H1 (cell line): Measurements from ENCODE around the gene ASB3. TPM values are rescaled to one million over a fixed set of nuclear protein-coding genes. Genes with fewer than 3 reads are reported as not detected.

Experiments
- CTCF ChIA-PET: fragments of 300-600 bp; sonication (Branson Sonifier 250); formaldehyde crosslinking; loops from one replicate; lab custom pipeline; 2021; ENCODE audit not compliant: partially characterized antibody; lab: Charles Lee
- POLR2A ChIA-PET: fragments of 300-600 bp; sonication (Branson Sonifier 250); formaldehyde crosslinking; loops from one replicate; lab custom pipeline; 2021; ENCODE audit warnings: inconsistent platforms; ENCODE audit not compliant: partially characterized antibody; lab: Charles Lee
- DNase-seq, 2 experiments: peaks; one replicate each; pipeline versions ENCODE4 v3.0.0 to v3.0.0-alpha.2; 2010 to 2022; ENCODE audit warnings: low spot score in 2 of 2, low read depth in 1 of 2, mixed read lengths in 1 of 2
- FAIRE-seq: peaks from 2 replicates; lab custom pipeline; 2011; peaks lifted over from hg19 to GRCh38; lab: Jason Lieb, UNC
- H2AFZ ChIP-seq: 2 replicates; pipeline ENCODE4 v1.8.1; 2012; ENCODE audit warnings: low read length, inconsistent platforms
- H2AK5ac ChIP-seq: 2 replicates; pipeline ENCODE4 v1.6.1; 2013; ENCODE audit warnings: low read depth, low read length
- H2BK120ac ChIP-seq: replicated peaks from 2 replicates; pipeline ENCODE3; 2013; ENCODE audit warnings: low read depth, low read length, inconsistent platforms
- H2BK12ac ChIP-seq: 2 replicates; pipeline ENCODE4 v1.6.1; 2013; ENCODE audit warnings: low read depth, low read length
- H2BK15ac ChIP-seq: 2 replicates; pipeline ENCODE4 v1.6.1; 2013; ENCODE audit warnings: low read length
- H2BK20ac ChIP-seq: 2 replicates; pipeline ENCODE4 v1.6.1; 2013; ENCODE audit warnings: low read length
- H2BK5ac ChIP-seq: 2 replicates; pipeline ENCODE4 v1.6.1; 2013; ENCODE audit warnings: low read depth, low read length
- H3K14ac ChIP-seq: 2 replicates; pipeline ENCODE4 v1.6.1; 2013; ENCODE audit warnings: inconsistent platforms; ENCODE audit not compliant: insufficient read length
- H3K18ac ChIP-seq: 2 replicates; pipeline ENCODE4 v1.6.1; 2013; ENCODE audit warnings: low read length; ENCODE audit errors: extremely low read depth
- H3K23ac ChIP-seq: 2 replicates; pipeline ENCODE4 v1.6.1; 2013; ENCODE audit warnings: inconsistent platforms; ENCODE audit not compliant: insufficient read length
- H3K23me2 ChIP-seq: 2 replicates; pipeline ENCODE4 v1.6.1; 2013; ENCODE audit warnings: low read depth, low read length
- H3K27ac ChIP-seq: 2 replicates; pipeline ENCODE4 v1.6.1; 2011; ENCODE audit warnings: low read depth, low read length, inconsistent platforms
- H3K27me3 ChIP-seq, 4 experiments: replicated peaks in 1 of 4; 1 replicate in 1 of 4; 2 replicates in 3 of 4; pipeline versions ENCODE4 v1.6.1 to v1.8.1; 2011 to 2013; ENCODE audit warnings: low read length in 3 of 4, mild to moderate bottlenecking in 3 of 4, inconsistent platforms in 2 of 4, mixed read lengths in 2 of 4, moderate library complexity in 1 of 4; ENCODE audit not compliant: control insufficient read depth in 3 of 4, insufficient read depth in 3 of 4; ENCODE audit errors: extremely low read depth in 1 of 4
- H3K36me3 ChIP-seq, 4 experiments: 2 replicates each; pipeline versions ENCODE4 v1.6.1 to v1.8.1; 2011 to 2013; ENCODE audit warnings: mild to moderate bottlenecking in 4 of 4, low read length in 3 of 4, moderate library complexity in 2 of 4, control low read depth in 1 of 4, inconsistent platforms in 1 of 4; ENCODE audit not compliant: insufficient read depth in 4 of 4, control insufficient read depth in 2 of 4
- H3K4ac ChIP-seq: replicated peaks from 2 replicates; pipeline ENCODE3; 2013; ENCODE audit warnings: low read length, low read depth, mixed read lengths, inconsistent platforms; ENCODE audit not compliant: insufficient read length
- H3K4me1 ChIP-seq, 4 experiments: replicated peaks in 1 of 4; 1 replicate in 1 of 4; 2 replicates in 3 of 4; pipeline versions ENCODE4 v1.6.1 to v1.8.1; 2011 to 2013; ENCODE audit warnings: low read length in 3 of 4, inconsistent platforms in 2 of 4, mixed read lengths in 1 of 4; ENCODE audit not compliant: insufficient read depth in 4 of 4, control insufficient read depth in 3 of 4
- H3K4me2 ChIP-seq, 2 experiments: 2 replicates each; pipeline versions ENCODE4 v1.6.1 to v1.8.1; 2011 to 2013; ENCODE audit warnings: low read depth in 2 of 2, low read length in 2 of 2, control low read depth in 1 of 2, inconsistent platforms in 1 of 2, mild to moderate bottlenecking in 1 of 2; ENCODE audit not compliant: insufficient read depth in 1 of 2
- H3K4me3 ChIP-seq, 4 experiments: fragments of 200-600, 300-600 bp in 1 of 4; sonication (generic), shearing (Covaris generic), sonication (Bioruptor Twin) in 1 of 4; 2 replicates each; pipeline versions ENCODE4 v1.5.1 to v1.8.1; 2011 to 2016; ENCODE audit warnings: low read length in 4 of 4, low read depth in 3 of 4, control low read depth in 2 of 4, inconsistent platforms in 2 of 4, mild to moderate bottlenecking in 2 of 4, mixed read lengths in 1 of 4, moderate library complexity in 1 of 4; ENCODE audit not compliant: insufficient read depth in 2 of 4; ENCODE audit errors: extremely low read depth in 1 of 4
- H3K56ac ChIP-seq: replicated peaks from 2 replicates; pipeline ENCODE3; 2013; ENCODE audit warnings: low read depth, mild to moderate bottlenecking, mixed read lengths, low read length, inconsistent platforms; ENCODE audit not compliant: insufficient read length
- H3K79me1 ChIP-seq: 2 replicates; pipeline ENCODE4 v1.6.1; 2013; ENCODE audit warnings: low read depth, low read length, control low read depth
- H3K79me2 ChIP-seq, 2 experiments: 2 replicates each; pipeline versions ENCODE4 v1.6.1 to v1.8.1; 2012 to 2013; ENCODE audit warnings: low read length in 2 of 2, mild to moderate bottlenecking in 2 of 2, inconsistent platforms in 1 of 2; ENCODE audit not compliant: insufficient read depth in 2 of 2, control insufficient read depth in 1 of 2
- H3K9ac ChIP-seq, 4 experiments: replicated peaks in 1 of 4; 1 replicate in 1 of 4; 2 replicates in 3 of 4; pipeline versions ENCODE4 v1.6.1 to v1.8.1; 2011 to 2013; ENCODE audit warnings: low read depth in 3 of 4, low read length in 3 of 4, control low read depth in 2 of 4, mild to moderate bottlenecking in 2 of 4, moderate library complexity in 2 of 4, inconsistent platforms in 1 of 4; ENCODE audit errors: extremely low read depth in 1 of 4
- H3K9me3 ChIP-seq, 2 experiments: 2 replicates each; pipeline versions ENCODE4 v1.6.1 to v1.8.1; 2012 to 2013; ENCODE audit warnings: mild to moderate bottlenecking in 2 of 2, moderate library complexity in 2 of 2, control low read depth in 1 of 2, inconsistent platforms in 1 of 2, low read depth in 1 of 2, low read length in 1 of 2, mixed read lengths in 1 of 2; ENCODE audit not compliant: insufficient read depth in 2 of 2
- H4K20me1 ChIP-seq, 2 experiments: replicated peaks in 1 of 2; 2 replicates each; pipeline versions ENCODE3 to v1.8.1; 2011 to 2013; ENCODE audit warnings: inconsistent platforms in 2 of 2, low read length in 2 of 2, mild to moderate bottlenecking in 1 of 2; ENCODE audit not compliant: insufficient read depth in 2 of 2, control insufficient read depth in 1 of 2
- H4K5ac ChIP-seq: 2 replicates; pipeline ENCODE4 v1.6.1; 2013; ENCODE audit warnings: low read length, low read depth, mixed read lengths, inconsistent platforms; ENCODE audit not compliant: insufficient read length
- H4K8ac ChIP-seq: 2 replicates; pipeline ENCODE4 v1.8.0; 2013; ENCODE audit warnings: mild to moderate bottlenecking, moderate library complexity, low read length, inconsistent platforms; ENCODE audit not compliant: insufficient read depth; ENCODE audit errors: extremely low read depth
- H4K91ac ChIP-seq: replicated peaks from 2 replicates; pipeline ENCODE3; 2013; ENCODE audit warnings: low read length, mixed read lengths, inconsistent platforms; ENCODE audit not compliant: insufficient read length
- ASH2L ChIP-seq: fragments of 200-600, 300-600 bp; sonication (generic); IDR thresholded peaks from one replicate; pipeline ENCODE4 v1.7.1; 2017; ENCODE audit warnings: low read length
- NRF1 ChIP-seq: IDR thresholded peaks from 2 replicates; pipeline ENCODE4 v1.6.1; 2011; ENCODE audit warnings: mild to moderate bottlenecking, low read depth, low read length, improper control_type of control experiment
- RBBP5 ChIP-seq: IDR thresholded peaks from 2 replicates; pipeline ENCODE4 v1.7.1; 2012; ENCODE audit warnings: low read depth, mild to moderate bottlenecking, inconsistent platforms, low read length, moderate library complexity, borderline replicate concordance
- TCF12 ChIP-seq: IDR thresholded peaks from 2 replicates; pipeline ENCODE4 v1.6.1; 2011; ENCODE audit warnings: low read depth, mild to moderate bottlenecking, low read length
- polyA plus RNA-seq, 7 experiments: library from polyadenylated mRNA; depleted of rRNA in 3 of 7; stranded (reverse) in 5 of 7; unstranded in 2 of 7; fragments of >200 nt in 5 of 7; fragments of 200-250 nt in 2 of 7; gene quantifications; 1 replicate in 5 of 7; 2 replicates in 1 of 7; 4 replicates in 1 of 7; pipeline versions ENCODE4 v1.2.1 to v1.2.3, GENCODE V29; 2011 to 2013; ENCODE audit warnings: missing spikeins in 2 of 7, mixed read lengths in 2 of 7
- total RNA-seq: library from RNA; stranded (reverse); fragmentation: NEBNext Ultra II Directional; extraction: Animal tissue kit (Norgen Biotek cat#: 25700); gene quantifications from 2 replicates; pipeline ENCODE4 v1.2.1, GENCODE V29; 2021

ASB3 gene
- total and polyA plus RNA-seq, 2 of the 8 experiments (the other 6 are each of a cell fraction or from before 2014, with no cell fraction given): 22.6 to 25.4 TPM

DNA sequence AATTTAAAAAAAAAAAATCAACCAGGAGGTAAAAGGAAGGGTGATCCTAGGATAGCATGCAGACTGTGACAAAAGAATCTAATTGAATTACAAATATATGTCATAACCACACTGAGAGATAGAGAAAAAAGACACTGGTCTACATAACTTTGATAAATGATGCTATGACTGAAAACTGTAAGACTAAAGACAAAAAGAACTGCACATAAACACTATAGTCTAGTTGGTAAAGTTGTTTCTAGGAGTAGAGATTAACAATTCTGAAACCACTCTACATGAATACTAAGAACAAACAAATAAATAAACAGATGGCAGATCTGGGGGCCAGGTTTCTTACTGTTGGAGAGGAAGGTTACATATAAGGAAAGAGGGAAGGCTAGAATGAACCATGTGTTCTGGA is 33.7 kb downstream of the ASB3 start:
- no peak overlapping the region for H2BK12ac ChIP-seq
- H3K4ac ChIP-seq: no peak overlapping the region
- H3K4me1 ChIP-seq: no peaks in the 10 kb centered on the region
- H2BK20ac ChIP-seq: no peak overlapping the region
- H4K5ac ChIP-seq: no peak overlapping the region
- POLR2A ChIA-PET: interaction anchor here (0.7 kb wide), 1 partner anchor 14 kb away, joined by 3 read pairs; no protein-coding TSS in a partner anchor
- H3K18ac ChIP-seq: no peak overlapping the region
- H3K56ac ChIP-seq: no peak overlapping the region
- H4K8ac ChIP-seq: no peak overlapping the region
- H4K20me1 ChIP-seq: no peaks in the 10 kb centered on the region
- H3K4me2 ChIP-seq: no peak overlapping the region
- DNase-seq (no peak), FAIRE-seq (no peak)
- H2BK120ac ChIP-seq: no peak overlapping the region
- H2AK5ac ChIP-seq: no peak overlapping the region
- no peak overlapping the region for H2BK15ac ChIP-seq
- no peaks in the 10 kb centered on the region for H3K9me3 ChIP-seq
- H4K91ac ChIP-seq: no peak overlapping the region
- no peak overlapping the region for H3K9ac ChIP-seq
- no peaks in the 10 kb centered on the region for H3K79me1 ChIP-seq
- no peaks in the 10 kb centered on the region for H3K23me2 ChIP-seq
- H3K79me2 ChIP-seq: no peaks in the 10 kb centered on the region
- no peaks in the 10 kb centered on the region for H3K27me3 ChIP-seq
- no peak overlapping the region for H3K23ac ChIP-seq
- TF ChIP-seq TCF12 (no peak), ASH2L (no peak), NRF1 (no peak), RBBP5 (no peak)
- no peak overlapping the region for H2AFZ ChIP-seq
- peaks cover 0 to 8% (median 3%) of the 10 kb centered on the region in 4 experiments; a peak in 4 of 8 replicates for H3K36me3 ChIP-seq
- no peak overlapping the region for H3K4me3 ChIP-seq
- H3K27ac ChIP-seq: no peak overlapping the region
- CTCF ChIA-PET: no interaction called here
- H3K14ac ChIP-seq: no peak overlapping the region
- H2BK5ac ChIP-seq: no peak overlapping the region
